HG03354 (cell line): Measurements from ENCODE around the gene HEPHL1.

ENCODE experiments used
- ATAC-seq: cut with Tn5 transposase; IDR thresholded peaks from one replicate; pipeline ENCODE4 v1.9.1; 2021; ENCODE audit warnings: mild to moderate bottlenecking; ENCODE audit not compliant: unreplicated experiment, poor library complexity, severe bottlenecking

Gene HEPHL1

DNA sequence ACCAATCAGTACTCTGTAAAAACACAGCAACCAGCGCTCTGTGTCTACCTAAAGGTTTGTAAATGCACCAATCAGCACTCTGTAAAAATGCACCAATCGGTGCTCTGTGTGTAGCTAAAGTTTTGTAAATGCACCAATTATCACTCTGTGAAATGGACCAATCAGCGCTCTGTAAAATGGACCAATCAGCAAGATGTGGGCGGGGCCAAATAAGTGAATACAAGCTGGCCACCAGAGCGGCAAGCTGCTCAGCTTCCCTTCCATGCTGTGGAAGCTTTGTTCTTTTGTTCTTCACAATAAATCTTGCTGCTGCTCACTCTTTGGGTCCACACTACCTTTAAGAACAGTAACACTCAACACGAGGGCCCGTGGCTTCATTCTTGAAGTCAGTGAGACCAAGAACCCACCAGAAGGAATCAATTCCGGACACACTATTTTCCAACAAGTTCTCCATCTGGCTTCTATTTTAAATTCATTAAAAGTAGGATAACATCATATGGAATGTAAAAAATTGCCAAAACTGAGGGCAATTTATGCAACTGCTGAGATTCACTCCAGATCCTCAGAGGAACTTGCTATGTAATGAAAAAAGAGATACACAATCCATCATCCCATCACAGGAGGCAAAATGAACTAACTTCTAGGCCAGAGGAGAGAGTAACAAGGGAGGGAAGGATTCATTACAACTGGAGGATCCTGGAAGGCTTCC lies 104.4 kb downstream of the HEPHL1 start:
- ATAC-seq = no peak

DNA sequence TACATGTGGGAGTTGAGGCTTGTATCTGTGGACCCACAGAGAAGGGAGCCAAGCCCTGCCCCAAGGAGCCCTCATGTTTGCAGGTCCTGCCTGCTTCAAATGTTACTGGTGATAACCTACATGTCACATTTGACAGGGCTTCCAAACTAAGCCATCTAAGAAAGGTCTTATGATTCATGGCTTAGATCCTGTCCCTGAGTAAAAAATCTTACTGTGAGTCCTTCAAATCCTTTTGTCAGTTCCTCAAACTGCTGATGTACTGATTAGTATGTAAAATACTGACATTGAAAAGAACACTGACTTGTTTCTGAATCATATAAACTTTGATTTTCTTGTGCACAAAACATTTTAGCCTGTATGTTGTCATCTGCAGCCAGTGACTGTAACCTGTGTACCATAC lies 106.5 kb downstream of the HEPHL1 start:
- no peak for ATAC-seq

DNA sequence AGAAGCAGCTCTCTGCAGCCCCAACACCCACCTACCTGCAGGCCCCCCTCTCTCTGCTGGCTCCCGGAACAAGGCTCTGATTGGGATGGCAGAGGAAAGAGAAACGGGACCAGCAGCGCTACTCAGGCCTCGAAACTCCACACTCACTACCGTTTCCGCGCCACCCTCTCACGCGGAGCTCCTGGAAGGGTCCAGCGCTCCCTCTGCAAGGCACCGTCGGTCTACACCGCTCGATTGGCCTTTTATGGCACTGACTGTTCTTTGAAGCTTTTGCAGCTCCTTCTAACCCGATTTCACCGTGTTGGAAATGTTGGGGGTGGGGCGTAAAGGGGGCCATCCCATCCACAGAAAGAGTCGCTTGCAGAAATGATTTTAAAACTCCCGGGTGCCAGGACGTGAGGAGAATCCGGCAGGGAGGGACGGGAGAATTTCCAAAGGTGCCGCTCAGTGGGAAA lies 107.2 kb downstream of the HEPHL1 start:
- peak; percentile 25 for ATAC-seq

DNA sequence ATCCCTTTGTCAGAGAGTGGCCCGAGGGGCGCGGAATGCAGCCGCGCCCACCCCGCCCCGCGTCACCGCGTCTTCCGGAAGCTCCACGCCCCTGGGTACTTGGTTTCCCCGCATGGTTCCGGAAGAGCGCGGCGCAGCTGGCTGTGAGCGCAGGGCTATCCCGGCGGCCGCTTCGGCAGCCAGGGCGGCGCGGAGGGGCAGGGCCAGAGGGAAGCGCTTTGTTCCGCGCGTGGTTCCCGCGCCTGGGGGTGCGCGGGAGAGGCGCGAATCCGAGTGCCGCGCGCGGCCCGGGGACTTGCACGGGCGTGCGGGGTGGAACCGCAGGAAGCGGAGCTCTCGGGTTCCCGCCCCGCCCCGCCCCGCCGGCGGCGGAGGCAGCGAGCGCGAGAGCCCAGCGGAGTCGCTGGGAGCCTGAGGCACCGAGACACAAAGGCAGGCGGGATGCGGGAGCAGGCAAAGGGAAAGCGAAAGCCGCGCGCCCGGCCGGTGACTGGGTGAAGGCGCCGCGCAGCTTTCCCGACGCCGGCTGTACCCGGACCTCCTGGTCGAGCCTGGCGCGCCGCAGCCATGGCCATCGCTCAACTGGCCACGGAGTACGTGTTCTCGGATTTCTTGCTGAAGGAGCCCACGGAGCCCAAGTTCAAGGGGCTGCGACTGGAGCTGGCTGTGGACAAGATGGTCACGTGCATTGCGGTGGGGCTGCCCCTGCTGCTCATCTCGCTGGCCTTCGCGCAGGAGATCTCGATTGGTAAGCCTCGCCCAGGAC lies 107.8 kb downstream of the HEPHL1 start, which contains the start of gene PANX1:
Gene PANX1 (plus strand): TSS at position 96 of the 766 bp plus-strand sequence. CDS start 472 bp downstream, at position 568.
- ATAC-seq = peak; percentile 88

DNA sequence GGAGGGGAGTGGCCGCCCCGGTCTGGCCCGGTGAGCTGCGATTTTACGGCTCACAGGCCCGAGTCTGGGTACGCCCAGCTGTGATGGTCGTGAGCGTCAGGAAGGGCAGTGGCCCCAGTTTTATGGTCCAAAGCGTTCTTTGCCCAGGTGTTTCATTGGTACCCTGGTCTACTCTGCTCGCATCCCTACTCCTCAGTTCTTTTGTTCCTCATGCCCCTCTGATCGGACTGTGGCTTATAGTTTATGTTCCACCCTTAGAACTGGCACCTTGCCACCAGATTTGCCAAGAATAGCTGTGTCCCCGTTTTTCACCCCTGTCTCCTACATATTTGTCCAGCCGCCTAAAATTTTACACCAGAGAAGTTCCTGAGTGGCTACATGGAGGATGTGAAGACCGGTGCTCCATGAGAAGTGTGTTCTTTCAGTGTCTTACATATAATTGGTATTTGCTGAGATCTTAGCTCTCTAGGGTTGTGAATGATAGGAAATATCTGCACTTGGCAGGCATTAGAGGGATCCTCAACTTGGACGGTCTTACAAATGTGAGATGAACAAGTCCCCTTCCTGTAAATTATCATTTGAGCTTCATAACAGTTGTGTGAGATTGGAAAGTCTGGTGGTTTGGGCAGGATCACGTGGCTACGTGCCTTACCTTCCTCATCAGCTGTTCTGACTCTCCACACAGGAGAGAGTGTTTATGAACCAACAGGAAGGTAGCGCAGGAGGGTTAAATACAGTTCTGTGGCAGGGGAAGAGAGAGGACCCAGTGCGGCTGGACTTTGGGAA lies 108.6 kb downstream of the HEPHL1 start:
- no peak for ATAC-seq

DNA sequence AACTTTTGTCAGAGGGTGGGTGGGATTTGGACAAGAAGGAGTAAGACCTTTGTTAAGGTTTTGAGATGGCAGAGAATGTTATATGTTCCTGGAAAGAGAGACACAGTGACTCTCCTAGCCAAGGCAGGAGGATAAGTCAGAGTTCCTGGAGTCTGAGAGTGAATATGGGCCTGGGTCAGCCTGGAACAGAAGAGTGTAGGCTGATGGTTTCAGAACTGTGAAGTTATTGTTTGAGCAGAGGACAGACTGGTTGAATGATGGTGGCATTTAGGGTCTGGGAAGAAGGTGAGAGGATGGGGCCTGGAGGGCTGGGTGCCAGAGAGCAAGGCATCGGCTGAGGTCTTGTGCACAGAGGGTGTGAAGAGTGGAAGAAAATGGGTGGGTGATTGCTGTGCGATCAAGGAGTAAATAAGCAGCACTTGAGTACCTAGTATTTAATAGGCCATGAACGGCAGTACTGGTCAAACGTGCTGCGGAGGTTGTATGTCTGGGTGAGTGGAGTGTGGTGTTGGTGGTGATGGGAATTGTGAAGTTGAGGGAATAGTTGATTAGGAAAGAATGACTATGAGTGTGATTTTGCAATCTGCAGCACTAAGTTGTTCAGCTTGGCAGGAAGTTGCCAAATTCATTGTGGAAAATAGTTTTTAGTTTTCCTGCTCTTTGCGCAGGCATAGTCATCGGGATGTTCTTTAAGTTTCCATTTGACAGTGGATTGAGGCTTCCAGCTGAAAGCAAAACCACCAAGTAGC lies 109.3 kb downstream of the HEPHL1 start:
- ATAC-seq = no peak

DNA sequence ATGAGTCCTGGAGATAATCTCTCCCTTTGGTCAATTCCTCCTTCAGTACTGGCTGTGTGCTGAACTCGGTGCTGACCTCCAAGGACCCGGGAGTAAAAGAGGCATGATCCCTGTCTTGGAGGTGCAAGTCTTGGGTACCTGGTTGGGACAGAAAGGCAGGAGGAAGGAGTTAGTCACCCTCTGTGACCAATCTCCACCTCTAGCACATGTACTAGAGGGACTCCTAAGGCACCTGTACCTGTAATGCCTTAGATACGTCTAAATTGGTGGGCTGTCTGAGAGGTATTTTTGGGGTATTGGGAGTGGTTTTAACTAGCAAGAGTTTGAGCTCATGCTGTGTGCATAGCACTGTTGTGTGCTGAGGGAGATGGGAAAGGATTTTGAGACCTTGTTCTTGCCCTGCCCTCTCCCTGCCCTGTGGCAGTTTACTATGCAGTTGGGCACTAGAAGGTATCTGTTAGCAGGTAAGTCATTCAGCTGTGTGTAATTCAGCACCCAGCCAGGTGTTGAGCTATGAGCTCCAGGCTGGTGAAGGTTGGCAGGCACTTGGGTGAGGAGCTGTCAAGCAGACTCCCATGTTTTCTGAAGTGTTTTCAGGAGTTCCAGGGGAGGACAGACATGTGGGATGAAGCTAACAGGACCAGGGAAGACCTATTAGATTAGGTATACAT lies 110.0 kb downstream of the HEPHL1 start:
- ATAC-seq = no peak

DNA sequence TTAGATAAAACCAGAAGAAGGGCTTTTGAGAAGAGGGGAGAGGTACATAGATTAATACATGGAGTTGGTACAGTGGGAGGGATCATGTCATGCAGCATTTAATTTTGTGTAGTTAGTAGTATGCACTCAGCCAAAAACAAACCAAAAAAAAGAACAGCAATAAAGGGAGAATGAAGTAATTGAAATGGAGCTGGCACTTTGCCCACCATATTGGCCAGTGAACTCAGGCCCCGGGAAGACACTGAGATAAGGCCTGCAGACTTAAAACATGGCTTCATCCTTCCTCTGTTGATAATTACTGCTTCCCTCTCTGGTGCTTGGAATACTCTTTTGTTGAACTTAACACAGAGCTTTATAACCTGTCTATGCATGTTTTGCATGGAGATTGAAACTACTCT lies 110.6 kb downstream of the HEPHL1 start:
- ATAC-seq = no peak

DNA sequence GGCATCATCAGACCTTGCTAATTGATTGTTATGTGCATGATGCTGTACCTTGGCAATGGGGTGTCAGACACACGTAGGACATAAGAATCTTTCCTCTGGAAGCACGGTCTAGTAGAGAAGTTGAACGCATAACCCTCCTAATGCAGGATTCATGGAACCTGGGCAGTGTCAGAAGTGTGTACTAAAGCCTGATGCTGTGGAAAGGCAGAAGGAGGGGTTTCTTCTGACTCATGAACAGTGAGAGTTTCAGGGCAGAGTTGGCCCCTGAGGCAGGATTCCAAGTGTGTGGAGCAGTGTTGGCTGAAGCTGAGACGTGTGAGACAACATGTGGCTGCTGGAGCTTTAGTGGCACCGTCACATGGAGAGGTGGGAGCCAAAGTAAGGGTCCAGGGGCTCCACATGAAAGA lies 111.0 kb downstream of the HEPHL1 start:
- ATAC-seq = no peak

DNA sequence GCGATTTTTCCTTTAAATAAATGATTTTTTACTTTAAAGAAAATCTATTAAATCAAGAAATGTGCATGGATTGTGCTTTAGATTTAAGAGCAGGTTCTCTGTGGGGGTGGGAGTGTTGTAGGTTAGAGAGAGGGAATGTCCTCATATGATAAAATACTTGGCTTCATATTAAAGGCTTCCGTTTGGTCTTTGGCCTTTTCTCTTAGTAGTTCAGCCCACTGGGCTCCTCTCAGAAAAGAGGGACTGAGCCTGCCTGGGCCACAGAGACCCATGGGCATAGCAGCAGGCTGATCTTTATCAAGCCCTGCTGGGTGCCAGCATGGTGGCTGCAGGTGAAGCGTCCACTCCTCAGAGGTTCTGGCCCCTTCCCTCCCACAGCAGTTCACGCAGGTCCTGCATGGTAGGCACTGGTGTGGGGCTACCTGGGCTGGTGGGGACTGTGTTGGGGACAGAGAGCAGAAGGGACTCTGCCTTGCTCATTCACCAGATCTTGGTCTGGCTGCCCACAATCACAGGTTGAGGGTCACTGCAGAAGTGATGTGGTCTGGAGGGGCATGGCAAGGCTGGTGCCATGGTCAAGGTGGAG lies 111.8 kb downstream of the HEPHL1 start:
- no peak for ATAC-seq

DNA sequence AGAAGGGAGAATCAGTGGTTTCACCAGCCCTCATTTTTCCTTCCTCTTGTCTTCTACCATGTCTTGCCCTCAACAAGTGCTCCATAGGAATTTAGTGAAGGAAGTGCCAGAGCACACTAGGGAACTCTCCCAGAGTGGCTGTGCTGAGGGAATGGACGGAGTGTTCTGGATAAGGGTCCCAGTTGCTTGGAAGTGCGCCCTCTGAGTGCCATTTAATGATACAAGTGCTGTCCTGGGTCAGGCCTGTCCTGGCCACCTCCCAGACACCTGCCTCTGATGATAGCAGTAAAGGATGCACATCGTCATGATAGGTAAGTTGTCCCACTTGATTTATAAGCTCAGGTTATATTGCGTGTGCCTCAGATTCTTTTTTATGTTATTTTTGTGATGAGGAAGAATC lies 112.6 kb downstream of the HEPHL1 start:
- ATAC-seq = no peak

DNA sequence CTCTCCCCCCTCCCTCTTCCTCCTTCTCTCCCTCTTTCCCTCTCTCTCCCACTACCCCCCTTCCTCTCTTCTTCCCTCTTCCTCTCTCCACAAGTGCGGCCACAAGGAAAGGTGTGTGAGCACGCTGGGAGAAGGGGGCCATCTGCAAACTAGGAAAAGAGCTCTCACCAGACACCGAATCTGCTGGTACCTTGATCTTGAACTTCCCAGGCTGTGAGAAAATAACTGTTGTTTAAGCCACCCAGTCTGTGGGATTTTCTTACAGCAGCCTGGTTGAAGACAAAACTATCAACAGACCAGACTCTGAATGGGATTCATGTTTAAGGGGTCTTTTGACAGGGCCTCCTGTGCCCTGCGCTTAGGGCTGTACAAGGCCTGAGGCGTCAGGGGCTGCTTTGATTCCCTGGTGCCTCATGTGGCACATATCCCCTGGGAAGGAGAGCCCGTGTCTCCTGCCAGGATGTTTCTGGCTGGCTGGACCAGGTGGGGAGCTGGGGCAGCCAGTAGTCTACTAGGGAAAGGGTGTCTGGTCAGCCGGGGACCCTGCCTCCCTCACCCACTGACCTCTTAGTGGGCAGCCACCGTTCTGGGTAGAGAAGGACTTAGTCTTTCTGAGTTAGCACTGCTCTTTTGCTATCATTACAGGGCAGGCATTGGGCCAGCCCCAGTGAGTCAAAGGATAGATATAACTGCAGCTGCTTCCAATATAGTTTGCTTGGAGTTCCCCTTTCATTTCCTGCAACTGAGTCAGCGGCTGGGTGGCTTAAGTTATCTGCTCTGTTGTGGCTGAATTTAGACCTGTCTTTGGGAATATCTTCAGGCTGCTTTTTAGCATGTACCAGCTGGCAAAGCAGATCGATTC lies 113.7 kb downstream of the HEPHL1 start:
- no peak for ATAC-seq

DNA sequence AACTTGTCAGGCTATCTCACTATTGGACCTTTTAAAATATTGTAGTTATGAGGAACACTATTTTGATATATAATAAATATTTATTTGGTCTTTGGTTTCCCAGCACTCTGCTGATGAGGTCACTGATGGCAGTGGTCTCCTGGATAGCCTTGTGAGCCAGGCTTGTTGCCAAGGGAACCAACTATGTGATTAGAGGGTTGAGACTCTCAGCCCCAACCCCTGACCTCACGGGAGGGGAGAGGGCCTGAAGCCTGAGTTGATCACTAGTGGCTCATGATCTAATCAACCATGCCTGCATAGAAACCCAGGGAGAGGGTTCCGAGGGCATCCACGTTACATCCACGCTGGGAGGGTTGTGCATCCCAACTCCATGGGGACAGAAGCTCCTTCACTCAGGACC lies 118.3 kb downstream of the HEPHL1 start:
- no peak for ATAC-seq

DNA sequence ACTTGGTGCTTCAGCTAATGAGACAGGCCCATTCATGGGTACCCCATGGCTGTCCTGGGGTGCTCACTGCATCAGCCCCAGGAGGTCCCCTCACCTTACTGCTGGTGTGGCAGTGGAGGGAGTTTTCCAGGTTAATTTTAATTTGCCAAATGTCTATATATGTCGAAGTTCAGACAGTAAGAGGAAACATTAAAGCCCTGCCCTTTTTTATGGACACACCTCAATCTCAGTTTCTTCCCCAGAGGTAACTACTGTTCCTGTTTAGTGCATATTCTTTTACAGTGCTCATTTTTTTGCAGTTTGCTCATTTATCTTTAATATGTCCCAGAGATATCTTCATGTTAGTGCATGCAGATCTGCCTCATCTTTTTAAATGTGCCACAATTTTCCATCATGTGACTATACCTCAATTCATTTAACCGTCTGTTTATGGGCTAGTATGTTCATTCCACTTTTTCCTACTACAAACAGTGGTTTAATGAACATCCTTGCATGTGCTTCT lies 119.1 kb downstream of the HEPHL1 start:
- no peak for ATAC-seq

DNA sequence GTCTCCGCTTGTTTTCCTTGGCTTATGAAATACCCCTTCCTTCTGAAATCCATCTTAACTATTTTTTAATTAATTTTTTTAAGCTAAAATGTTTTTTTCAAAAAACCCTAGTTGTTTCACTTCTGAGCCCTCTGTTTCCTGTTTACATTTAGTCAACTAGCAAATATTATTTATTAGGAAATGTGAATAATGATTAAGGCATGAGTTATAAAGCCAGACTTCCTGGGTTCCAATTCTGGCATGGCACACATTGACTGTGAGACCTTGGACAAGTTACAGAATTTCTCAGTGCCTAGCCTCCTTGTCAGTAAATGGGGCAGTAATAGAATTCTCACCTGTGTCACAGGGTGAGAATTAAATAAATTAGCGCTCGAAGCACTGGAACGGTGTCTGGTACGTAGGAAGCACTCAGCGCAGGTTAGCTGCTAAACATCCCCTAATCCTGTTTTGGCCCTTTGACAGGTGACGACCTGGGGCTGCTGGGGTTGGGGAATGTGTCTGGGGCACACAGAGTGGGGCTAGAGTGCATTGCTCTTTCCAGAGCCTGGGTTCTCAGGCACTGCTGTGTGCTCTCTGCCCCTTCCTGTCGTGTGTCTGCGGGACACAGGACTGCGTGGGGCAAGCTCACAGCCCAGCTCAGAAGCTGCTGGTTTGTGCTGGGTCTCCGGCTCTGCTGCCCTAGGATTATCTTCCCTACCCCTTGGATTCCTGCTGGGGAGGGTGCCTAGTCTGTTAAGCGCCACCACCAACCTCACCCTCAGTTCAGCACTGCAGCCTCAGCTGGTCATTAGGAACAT lies 120.6 kb downstream of the HEPHL1 start:
- ATAC-seq = no peak

DNA sequence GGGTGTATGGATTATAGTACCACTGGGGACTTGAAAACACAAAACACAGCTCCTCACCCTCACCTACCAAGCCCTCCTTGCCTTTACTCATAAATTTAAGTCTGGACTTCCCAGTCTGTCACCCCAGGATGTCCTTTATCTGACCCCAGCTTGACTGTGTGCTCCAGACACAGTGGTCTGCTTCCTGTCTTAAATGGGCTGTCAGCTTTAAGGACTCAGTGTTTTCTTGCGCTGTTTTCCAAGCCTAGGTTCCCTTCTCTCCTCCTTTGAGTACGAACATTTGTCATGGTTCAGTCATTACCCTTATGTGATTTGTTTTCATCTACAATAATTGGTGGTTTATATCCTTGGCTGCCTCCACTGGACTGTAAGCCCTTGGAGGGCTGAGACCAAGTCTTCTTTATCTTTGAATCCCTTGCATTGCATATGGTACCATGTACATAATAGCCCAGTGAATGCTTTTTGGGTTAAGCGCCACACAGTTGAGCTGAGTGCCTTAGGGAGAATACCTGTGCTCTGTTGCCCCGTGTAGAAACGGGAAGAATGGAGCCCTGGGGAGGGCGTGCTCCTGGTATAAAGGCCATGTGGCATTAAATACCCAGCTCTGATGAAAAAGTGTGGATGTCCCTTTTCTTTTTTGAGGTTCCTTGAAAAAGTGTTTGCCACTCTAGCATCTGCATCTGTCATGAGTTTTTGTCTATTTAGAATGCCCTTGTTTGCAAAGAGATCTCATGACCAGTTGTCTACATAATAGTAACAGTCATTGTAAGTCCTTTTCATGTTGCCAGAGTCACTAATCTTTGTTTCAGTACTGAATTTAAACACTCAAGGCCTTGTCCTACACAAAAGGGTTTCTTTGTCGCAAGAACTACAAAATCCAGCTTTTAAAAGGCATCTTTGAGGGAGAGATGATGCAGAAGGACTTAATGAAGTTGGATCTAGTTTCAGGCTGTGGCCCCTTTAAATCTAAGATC lies 121.4 kb downstream of the HEPHL1 start:
- no peak for ATAC-seq
